SH-SY5Y (cell line): Measurements from ENCODE around the gene FNDC3A.

Experiments used
- GATA2 ChIP-seq: IDR thresholded peaks from 2 replicates; pipeline ENCODE4 v1.6.1; 2011; ENCODE audit warnings: mild to moderate bottlenecking, low read depth, low read length
- GATA3 ChIP-seq: IDR thresholded peaks from 2 replicates; pipeline ENCODE4 v1.6.1; 2011; ENCODE audit warnings: low read depth, mild to moderate bottlenecking, low read length, moderate library complexity

DNA sequence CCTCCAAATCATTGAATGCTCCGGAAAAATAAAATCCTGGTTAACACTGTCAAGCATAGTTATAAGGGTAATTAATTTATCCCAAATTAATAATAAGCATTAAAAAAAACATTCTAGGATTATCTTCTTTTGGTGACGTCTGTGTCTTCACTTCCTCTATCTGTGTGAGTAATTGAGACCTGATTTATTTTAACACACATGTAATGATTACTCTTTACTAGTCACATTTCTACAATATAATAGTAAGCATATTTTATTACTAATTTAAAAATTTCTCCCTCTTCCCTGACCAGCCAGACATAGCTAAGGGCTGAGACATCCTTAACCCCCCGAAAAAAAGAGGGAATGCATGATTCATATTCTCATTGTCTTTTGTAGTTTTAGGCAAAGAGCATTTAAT is 2.3 kb downstream of the FNDC3A start:
- TF ChIP-seq GATA2: no peak
- TF ChIP-seq GATA3: no peak
